Thyroid gland (tissue), 4 donors: ENCODE data around the gene PTCD1. TPM values are rescaled to one million over a fixed set of nuclear protein-coding genes. Genes with fewer than 3 reads are reported as not detected.
A peak's percentile ranks its signal among the peaks of the same experiment; 100 is the strongest.

Source experiments
- DNase-seq, 2 donors: peaks; one replicate each; pipeline ENCODE4 v3.0.0-alpha.2; 2019
- H3K27ac ChIP-seq, 3 donors: fragments of 200-600 bp; sonication (generic); 1 replicate in 2 of 3; 2 replicates in 1 of 3; pipeline ENCODE4 v1.5.1; 2016 to 2019; ENCODE audit warnings: mild to moderate bottlenecking in 1 of 3, moderate library complexity in 1 of 3
- H3K27me3 ChIP-seq: fragments of 200-600 bp; sonication (generic); one replicate; pipeline ENCODE4 v1.5.1; 2019
- H3K36me3 ChIP-seq, 2 donors: fragments of 200-600 bp; sonication (generic); one replicate each; pipeline ENCODE4 v1.5.1; 2016 to 2019
- H3K4me1 ChIP-seq, 2 donors: fragments of 200-600 bp; sonication (generic); one replicate each; pipeline ENCODE4 v1.5.1; 2017 to 2019
- H3K4me3 ChIP-seq, 3 donors: fragments of 200-600 bp; sonication (generic); replicated peaks in 1 of 3; 1 replicate in 2 of 3; 2 replicates in 1 of 3; pipeline ENCODE4 v1.5.1; 2016; ENCODE audit warnings: mild to moderate bottlenecking in 1 of 3
- H3K9me3 ChIP-seq: fragments of 200-600 bp; sonication (generic); one replicate; pipeline ENCODE4 v1.5.1; 2017
- POLR2A ChIP-seq, 2 donors: fragments of 450-650 bp; IDR thresholded peaks; one replicate each; pipeline ENCODE4 v1.6.1; 2017; ENCODE audit warnings: antibody characterized with exemption in 2 of 2, mild to moderate bottlenecking in 2 of 2, moderate library complexity in 1 of 2
- WGBS, 2 donors: methylation state at CpG; one replicate each; pipeline ENCODE4 v1.1.5; 2017; 5-methylcytosine and 5-hydroxymethylcytosine counted together
- intact Hi-C: fragments of 100-400 bp; cut with DNase I; formaldehyde crosslinking; loops from one replicate; pipeline ENCODE4 v1.15.1; 2023
- total RNA-seq, 4 donors: library from RNA; depleted of rRNA; stranded (reverse); fragments of >200 nt; gene quantifications; one replicate each; pipeline ENCODE4 v1.2.3, GENCODE V29; 2016
- TF ChIP-seq, protein P1 (sequence below), 6 experiments: fragments of 200-600 bp in 3 of 6; fragments of 450-650 bp in 3 of 6; sonication (generic) in 3 of 6; IDR thresholded peaks; one replicate each; pipeline ENCODE4 v1.5.1; 2016 to 2019; ENCODE audit warnings: antibody characterized with exemption in 6 of 6, mild to moderate bottlenecking in 2 of 6, inconsistent platforms in 1 of 6, moderate library complexity in 1 of 6

PTCD1 gene
- total RNA-seq, 4 donors from 2014 or later = 5.4 to 9.6 (median 8.2) TPM

DNA sequence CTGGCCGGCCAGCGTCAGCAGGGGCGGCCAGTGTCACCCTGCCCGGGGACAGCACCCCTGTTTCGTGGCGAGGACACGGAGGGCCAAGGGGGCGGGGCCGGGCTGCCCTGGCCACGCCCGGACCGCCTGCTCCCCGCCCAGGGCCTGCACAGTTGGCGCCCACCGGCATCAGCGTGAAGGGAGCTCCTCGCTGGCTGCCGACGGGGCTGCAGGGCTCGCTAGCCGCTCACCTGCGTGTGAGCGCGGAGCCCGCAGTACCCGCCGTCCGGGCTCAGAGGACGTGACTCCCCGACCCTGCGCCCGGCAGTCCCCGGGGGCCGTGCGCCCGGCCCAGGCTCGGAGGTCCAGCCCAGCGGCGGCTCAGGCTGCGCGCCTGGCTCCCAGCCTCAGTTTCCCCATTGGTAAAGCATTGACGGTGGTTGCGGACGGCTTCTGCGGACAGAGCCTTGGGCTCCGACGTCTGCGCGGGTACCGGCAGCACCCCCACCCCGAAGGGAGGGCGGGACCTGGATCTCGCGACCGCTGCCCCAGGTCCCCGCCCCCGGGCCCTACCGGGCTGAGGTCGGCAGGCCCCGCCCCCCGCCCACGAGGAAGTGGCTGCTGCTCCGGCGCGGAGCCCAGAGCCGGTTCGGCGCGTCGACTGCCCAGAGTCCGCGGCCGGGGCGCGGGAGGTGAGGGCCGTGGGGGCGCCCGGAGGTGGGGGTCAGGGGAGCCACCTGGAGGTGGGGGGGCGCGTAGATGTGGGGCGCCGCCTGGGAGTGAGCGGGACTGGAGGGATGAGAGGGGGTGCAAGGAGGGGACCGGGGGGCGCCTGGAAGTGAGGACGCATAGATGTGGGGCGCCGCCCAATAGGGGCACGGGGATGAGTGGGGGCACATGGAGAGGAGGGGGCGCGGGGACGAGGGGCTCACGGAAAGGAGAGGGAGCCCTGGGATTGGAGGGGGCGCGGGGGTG is 64.2 kb downstream of the PTCD1 start, which contains the start of gene ARPC1B:
Gene ARPC1B (plus strand): TSS at position 620 of the 954 bp plus-strand sequence. CDS start 10,985 bp downstream, outside the sequence.
- TF ChIP-seq POLR2A (IDR thresholded peaks at IDR 0.05) = peak in 1 of 2 donors; percentile 70
- TF ChIP-seq, protein P1, sequence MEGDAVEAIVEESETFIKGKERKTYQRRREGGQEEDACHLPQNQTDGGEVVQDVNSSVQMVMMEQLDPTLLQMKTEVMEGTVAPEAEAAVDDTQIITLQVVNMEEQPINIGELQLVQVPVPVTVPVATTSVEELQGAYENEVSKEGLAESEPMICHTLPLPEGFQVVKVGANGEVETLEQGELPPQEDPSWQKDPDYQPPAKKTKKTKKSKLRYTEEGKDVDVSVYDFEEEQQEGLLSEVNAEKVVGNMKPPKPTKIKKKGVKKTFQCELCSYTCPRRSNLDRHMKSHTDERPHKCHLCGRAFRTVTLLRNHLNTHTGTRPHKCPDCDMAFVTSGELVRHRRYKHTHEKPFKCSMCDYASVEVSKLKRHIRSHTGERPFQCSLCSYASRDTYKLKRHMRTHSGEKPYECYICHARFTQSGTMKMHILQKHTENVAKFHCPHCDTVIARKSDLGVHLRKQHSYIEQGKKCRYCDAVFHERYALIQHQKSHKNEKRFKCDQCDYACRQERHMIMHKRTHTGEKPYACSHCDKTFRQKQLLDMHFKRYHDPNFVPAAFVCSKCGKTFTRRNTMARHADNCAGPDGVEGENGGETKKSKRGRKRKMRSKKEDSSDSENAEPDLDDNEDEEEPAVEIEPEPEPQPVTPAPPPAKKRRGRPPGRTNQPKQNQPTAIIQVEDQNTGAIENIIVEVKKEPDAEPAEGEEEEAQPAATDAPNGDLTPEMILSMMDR (IDR thresholded peaks at IDR 0.05) = no peak
- 2% methylated on average over 19 of the region's 95 CpGs; no CpG with 5 or more reads in 1 of the 2 donors for WGBS, 2 donors
- no peaks in the 10 kb centered on the region for H3K9me3 ChIP-seq
- peak within 1 kb of the TSS; percentile 83 to 96 (median 94) for H3K27ac ChIP-seq
- H3K4me1 ChIP-seq = peaks cover 24 to 35% of the 10 kb centered on the region in 2 donors
- intact Hi-C loops = loop anchor here (5.0 kb wide), 1 partner anchor 38 kb away; no protein-coding TSS in a partner anchor
- H3K36me3 ChIP-seq = peaks cover 3 to 5% of the 10 kb centered on the region in 2 donors
- peak; percentile 89 to 93 for DNase-seq
- H3K27me3 ChIP-seq = no peaks in the 10 kb centered on the region
- H3K4me3 ChIP-seq = peak within 1 kb of the TSS; percentile 47 to 93 (median 51)

DNA sequence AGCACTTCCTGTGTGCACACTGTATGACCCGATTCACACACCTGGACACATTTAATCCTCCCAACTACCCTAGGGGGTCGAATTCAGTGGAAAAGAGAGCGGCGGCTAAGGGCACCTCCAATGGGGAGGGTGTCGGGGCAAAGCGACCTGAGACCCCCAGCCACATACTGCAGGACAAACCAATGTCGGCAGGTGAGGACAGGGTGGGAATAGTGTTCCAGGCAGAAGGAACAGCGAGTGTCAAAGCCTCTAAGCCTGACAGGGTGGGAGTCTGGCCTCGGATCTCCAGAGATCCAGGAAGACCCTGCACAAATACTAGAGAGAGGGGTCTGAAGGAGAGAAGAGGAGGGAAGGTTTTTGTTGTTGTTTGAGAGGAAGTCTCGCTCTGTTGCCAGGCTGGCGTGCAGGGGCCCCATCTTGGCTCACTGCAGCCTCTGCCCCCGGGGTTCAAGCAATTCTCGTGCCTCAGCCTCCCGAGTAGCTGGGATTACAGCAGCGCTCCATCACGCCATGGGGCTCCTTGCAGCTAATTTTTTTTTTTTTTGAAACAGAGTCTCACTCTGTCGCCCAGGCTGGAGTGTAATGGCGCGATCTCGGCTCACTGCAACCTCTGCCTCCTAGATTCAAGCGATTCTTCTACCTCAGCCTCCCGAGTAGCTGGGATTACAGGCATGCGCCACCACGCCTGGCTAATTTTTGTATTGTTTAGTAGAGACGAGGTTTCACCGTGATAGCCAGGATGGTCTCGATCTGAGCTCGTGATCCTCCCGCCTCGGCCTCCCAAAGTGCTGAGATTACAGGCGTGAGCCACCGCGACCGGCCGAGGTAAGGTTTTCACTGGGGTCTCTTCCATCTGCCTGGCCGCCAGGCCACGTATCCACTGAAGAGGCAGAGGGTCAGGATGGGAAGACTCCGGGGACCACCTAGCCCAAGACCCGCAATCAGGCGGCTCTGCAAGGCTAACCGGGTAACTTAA is 65.2 kb downstream of the PTCD1 start:
- no peaks in the 10 kb centered on the region for H3K9me3 ChIP-seq
- TF ChIP-seq, protein P1 (IDR thresholded peaks at IDR 0.05) = no peak
- no peak for TF ChIP-seq POLR2A (IDR thresholded peaks at IDR 0.05)
- H3K4me1 ChIP-seq = peaks cover 24 to 29% of the 10 kb centered on the region in 2 donors
- intact Hi-C loops = no loop called here
- H3K36me3 ChIP-seq = peaks cover 3 to 5% of the 10 kb centered on the region in 2 donors
- peak overlapping the region in 2 of 3 donors; percentile 47 to 93 for H3K4me3 ChIP-seq
- H3K27ac ChIP-seq = peak overlapping the region; percentile 83 to 96 (median 94)
- DNase-seq = peak in 1 of 2 donors; percentile 17
- 82 to 84% methylated on average over 41 of the region's 41 CpGs for WGBS, 2 donors
- no peaks in the 10 kb centered on the region for H3K27me3 ChIP-seq

DNA sequence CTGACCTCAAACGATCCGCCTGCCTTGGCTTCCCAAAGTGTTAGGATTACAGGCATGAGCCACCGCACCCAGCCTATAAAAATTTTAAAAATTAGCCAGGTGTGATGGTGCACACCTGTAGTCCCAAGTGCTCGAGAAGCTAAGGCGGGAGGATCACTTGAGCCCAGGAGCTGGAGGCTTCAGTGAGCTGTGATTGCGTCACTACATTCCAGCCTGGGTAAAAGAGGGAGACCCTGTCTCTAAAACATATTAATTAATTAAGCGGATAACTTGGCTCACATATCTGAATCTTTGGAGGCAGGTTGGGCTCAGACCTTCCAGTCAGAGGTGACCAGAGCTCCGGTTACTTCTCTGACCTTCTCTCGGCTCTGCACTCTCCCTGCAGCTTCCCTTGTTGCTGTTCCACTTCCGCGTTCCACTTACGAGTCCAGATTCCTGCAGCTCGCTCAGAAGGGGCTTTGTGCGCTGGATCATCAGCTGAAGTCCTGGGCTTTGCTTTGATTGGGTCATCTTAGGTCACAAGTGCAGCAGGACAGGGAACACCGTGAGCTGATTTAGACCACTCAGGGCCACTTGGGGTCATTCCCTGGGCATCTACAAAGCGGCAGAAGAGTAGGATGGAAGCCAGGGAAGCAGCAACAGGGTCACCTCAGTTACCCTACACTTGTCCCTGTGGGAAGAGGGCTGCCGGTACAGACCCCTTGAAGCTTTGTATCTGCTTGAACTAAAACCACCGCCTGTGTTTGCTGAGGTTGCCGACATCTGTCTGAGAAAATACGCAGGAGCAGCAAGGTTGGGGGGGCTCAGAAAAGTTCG is 66.1 kb downstream of the PTCD1 start:
- WGBS, 2 donors = 24 to 25% methylated on average over 21 of the region's 21 CpGs
- peak overlapping the region in 1 of 3 donors; percentile 1 for H3K4me3 ChIP-seq
- H3K9me3 ChIP-seq = no peaks in the 10 kb centered on the region
- H3K36me3 ChIP-seq = no peaks in the 10 kb centered on the region
- no peaks in the 10 kb centered on the region for H3K27me3 ChIP-seq
- TF ChIP-seq, protein P1 (IDR thresholded peaks at IDR 0.05) = no peak
- TF ChIP-seq POLR2A (IDR thresholded peaks at IDR 0.05) = peak in 1 of 2 donors; percentile 74
- DNase-seq = peak; percentile 96
- H3K4me1 ChIP-seq = peaks cover 24 to 29% of the 10 kb centered on the region in 2 donors
- intact Hi-C loops = no loop called here
- peak overlapping the region; percentile 83 to 96 (median 94) for H3K27ac ChIP-seq

DNA sequence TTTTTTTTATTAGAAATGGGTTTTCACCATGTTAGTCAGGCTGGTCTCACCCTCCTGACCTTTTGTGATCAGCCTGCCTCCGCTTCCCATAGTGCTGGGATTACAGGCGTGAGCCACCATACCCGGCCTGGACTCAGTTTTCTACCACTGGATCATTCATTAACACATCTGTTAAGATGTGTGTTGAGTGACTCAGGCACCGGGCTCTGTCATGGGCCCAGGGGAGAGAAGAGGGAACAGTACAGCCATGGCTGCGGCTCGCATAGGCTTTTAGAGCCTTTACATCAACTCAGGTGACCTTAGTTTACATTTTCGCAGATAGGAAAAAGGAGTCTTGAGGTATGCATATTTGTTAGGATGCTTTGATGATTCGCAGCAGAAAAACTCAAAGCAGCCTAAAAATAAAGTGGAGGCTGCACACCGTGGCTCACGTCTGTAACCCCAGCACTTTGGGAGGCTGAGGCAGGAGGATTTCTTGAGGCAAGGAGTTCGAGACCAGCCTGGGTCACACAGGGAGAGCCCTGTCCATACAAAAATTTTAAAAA is 67.2 kb downstream of the PTCD1 start:
- intact Hi-C loops = no loop called here
- Histone ChIP-seq H3K36me3 (peaks cover 0 to 7% of the 10 kb centered on the region in 2 donors), H3K4me3 (no peak overlapping the region), H3K27me3 (no peaks in the 10 kb centered on the region), H3K27ac (peak overlapping the region; percentile 83 to 96 (median 94)), H3K4me1 (peaks cover 24 to 29% of the 10 kb centered on the region in 2 donors), H3K9me3 (no peaks in the 10 kb centered on the region)
- 94% methylated on average over 11 of the region's 11 CpGs for WGBS, 2 donors
- TF ChIP-seq, protein P1 (IDR thresholded peaks at IDR 0.05) = no peak
- TF ChIP-seq POLR2A (IDR thresholded peaks at IDR 0.05) = no peak
- no peak for DNase-seq
